ENCODE results near the gene FRRS1. TPM values are rescaled to one million over a fixed set of nuclear protein-coding genes. Genes with fewer than 3 reads are reported as not detected.
"Not testable (repeated sequence)": the region's sequence is repeated elsewhere in the genome, so short reads cannot be mapped to it uniquely, and the experiment has no call there.

FRRS1 gene
- total RNA-seq, 5 donors from 2014 or later (not counting 1 experiment from before 2014, with no cell fraction given), result 0.20 to 1.2 (median 0.45) TPM; not detected in 1

DNA sequence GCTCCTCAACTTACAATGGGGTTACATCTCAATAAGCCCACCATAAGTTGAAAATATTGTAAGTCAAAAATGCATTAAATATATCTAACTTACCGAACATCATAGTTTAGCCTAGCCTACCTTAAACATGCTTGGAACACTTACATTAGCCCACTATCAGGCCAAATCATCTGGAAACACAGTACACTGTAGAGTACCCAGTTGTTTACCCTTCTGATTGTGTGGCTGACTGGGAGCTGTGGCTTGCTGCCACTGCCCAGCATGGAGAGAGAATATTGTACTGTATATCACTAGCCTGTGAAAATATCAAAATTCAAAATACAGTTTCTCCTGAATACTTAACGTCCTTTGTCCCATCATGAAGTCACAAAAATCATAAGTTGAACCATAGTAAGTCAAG lies 40.4 kb upstream of the FRRS1 start:
- Histone ChIP-seq H3K9me3 (no peaks in the 10 kb centered on the region), H3K4me3 (ENCODE audit: control insufficient read depth in 1 of 2, extremely low read depth in 1 of 2, low read length in 1 of 2) (no peak overlapping the region), H3K36me3 (ENCODE audit: control insufficient read depth in 2 of 2, extremely low read depth in 1 of 2, insufficient read depth in 1 of 2, low read length in 1 of 2) (no peaks in the 10 kb centered on the region), H3K27me3 (replicated peaks in 1 of 2; ENCODE audit: control insufficient read depth in 2 of 2, extremely low read depth in 1 of 2, insufficient read depth in 2 of 2, low read length in 1 of 2) (no peaks in the 10 kb centered on the region), H3K27ac (ENCODE audit: low read length) (no peak overlapping the region), H3K4me1 (ENCODE audit: control insufficient read depth in 1 of 2, extremely low read depth in 1 of 2, insufficient read depth in 2 of 2, low read length in 2 of 2) (peaks cover 0 to 2% of the 10 kb centered on the region in 2 experiments)
- no peak for DNase-seq
- H3K36me3 Mint-ChIP-seq, result no peaks in the 10 kb centered on the region
- ChIA-PET CTCF (interaction anchor here (0.7 to 1.0 kb wide), 4 partner anchors 13 to 1062 kb away, joined by 3 to 9 read pairs (median 4); no protein-coding TSS in a partner anchor), POLR2A (no interaction called here)
- H3K9me3 Mint-ChIP-seq, result no peaks in the 10 kb centered on the region
- no peak overlapping the region for H3K4me3 Mint-ChIP-seq
- peaks cover 0 to 6% (median 0%) of the 10 kb centered on the region in 3 donors for H3K4me1 Mint-ChIP-seq
- H3K27me3 Mint-ChIP-seq, result peaks cover 5 to 7% of the 10 kb centered on the region in 2 donors
- WGBS (ENCODE audit: insufficient coverage), result 75% methylated on average over 1 of the region's 2 CpGs
- no peak overlapping the region for H3K27ac Mint-ChIP-seq
- no peak for ATAC-seq (replicated peaks in 1 of 4)

DNA sequence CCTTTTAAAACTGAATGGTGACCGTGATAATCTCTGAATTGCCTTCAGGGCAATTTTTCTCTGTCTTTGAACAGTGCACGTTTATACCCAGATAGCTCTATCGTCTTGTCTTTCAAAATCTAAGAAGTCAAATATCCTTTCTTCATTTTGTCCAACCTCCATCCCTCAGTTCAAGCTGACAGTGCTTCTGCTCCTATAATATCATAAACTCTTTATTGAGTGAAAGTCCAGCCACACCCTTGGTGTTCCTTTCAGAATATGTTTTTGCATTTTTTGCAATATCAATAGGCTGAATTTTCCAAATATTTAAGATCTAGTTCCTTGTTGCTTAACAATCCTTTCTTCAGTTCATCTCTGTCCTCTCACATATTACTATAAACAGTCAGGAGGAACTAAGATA lies 35.1 kb upstream of the FRRS1 start:
- Mint-ChIP-seq H3K36me3 (no peaks in the 10 kb centered on the region), H3K27ac (no peak overlapping the region), H3K4me1 (no peaks in the 10 kb centered on the region), H3K27me3 (peaks cover 5 to 7% of the 10 kb centered on the region in 2 donors), H3K9me3 (no peaks in the 10 kb centered on the region), H3K4me3 (no peak overlapping the region)
- WGBS (ENCODE audit: insufficient coverage), result 90% methylated on average over 3 of the region's 3 CpGs
- Histone ChIP-seq H3K4me3 (ENCODE audit: control insufficient read depth in 1 of 2, extremely low read depth in 1 of 2, low read length in 1 of 2) (no peak overlapping the region), H3K27me3 (replicated peaks in 1 of 2; ENCODE audit: control insufficient read depth in 2 of 2, extremely low read depth in 1 of 2, insufficient read depth in 2 of 2, low read length in 1 of 2) (peaks cover 0 to 5% of the 10 kb centered on the region in 2 experiments), H3K9me3 (no peaks in the 10 kb centered on the region), H3K36me3 (ENCODE audit: control insufficient read depth in 2 of 2, extremely low read depth in 1 of 2, insufficient read depth in 1 of 2, low read length in 1 of 2) (no peaks in the 10 kb centered on the region), H3K4me1 (ENCODE audit: control insufficient read depth in 1 of 2, extremely low read depth in 1 of 2, insufficient read depth in 2 of 2, low read length in 2 of 2) (no peaks in the 10 kb centered on the region), H3K27ac (ENCODE audit: low read length) (no peak overlapping the region)
- ATAC-seq (replicated peaks in 1 of 4) (no peak), DNase-seq (no peak)
- ChIA-PET CTCF (no interaction called here), POLR2A (no interaction called here)

DNA sequence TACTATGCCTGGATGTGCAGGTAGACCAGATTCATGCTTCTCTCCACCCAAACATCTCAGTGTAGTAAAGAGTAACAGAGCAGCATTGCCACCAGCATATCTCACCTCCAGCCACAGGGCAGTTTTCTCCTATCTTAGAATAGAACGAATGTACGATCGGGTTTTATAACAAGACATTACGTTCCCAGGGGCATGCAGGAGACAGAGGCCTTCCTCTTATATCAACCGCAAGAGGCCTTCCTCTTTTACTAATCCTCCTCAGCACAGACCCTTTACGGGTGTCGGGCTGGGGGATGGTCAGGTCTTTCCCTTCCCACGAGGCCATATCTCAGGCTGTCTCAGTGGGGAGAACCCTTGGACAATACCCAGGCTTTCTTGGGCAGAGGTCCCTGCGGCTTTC lies 27.4 kb upstream of the FRRS1 start:
- WGBS (ENCODE audit: insufficient coverage), result 27% methylated on average over 3 of the region's 9 CpGs
- H3K4me1 Mint-ChIP-seq; H3K36me3 ChIP-seq (ENCODE audit: control insufficient read depth in 2 of 2, extremely low read depth in 1 of 2, insufficient read depth in 1 of 2, low read length in 1 of 2); H3K27ac ChIP-seq (ENCODE audit: low read length); CTCF ChIA-PET; H3K27ac Mint-ChIP-seq; H3K4me3 Mint-ChIP-seq; H3K4me1 ChIP-seq (ENCODE audit: control insufficient read depth in 1 of 2, extremely low read depth in 1 of 2, insufficient read depth in 2 of 2, low read length in 2 of 2); H3K4me3 ChIP-seq (ENCODE audit: control insufficient read depth in 1 of 2, extremely low read depth in 1 of 2, low read length in 1 of 2); H3K9me3 Mint-ChIP-seq; H3K36me3 Mint-ChIP-seq; H3K27me3 ChIP-seq (replicated peaks in 1 of 2; ENCODE audit: control insufficient read depth in 2 of 2, extremely low read depth in 1 of 2, insufficient read depth in 2 of 2, low read length in 1 of 2); ATAC-seq (replicated peaks in 1 of 4); POLR2A ChIA-PET; H3K9me3 ChIP-seq; DNase-seq: not testable (repeated sequence)
- H3K27me3 Mint-ChIP-seq, result peaks cover 15 to 18% of the 10 kb centered on the region in 2 donors

DNA sequence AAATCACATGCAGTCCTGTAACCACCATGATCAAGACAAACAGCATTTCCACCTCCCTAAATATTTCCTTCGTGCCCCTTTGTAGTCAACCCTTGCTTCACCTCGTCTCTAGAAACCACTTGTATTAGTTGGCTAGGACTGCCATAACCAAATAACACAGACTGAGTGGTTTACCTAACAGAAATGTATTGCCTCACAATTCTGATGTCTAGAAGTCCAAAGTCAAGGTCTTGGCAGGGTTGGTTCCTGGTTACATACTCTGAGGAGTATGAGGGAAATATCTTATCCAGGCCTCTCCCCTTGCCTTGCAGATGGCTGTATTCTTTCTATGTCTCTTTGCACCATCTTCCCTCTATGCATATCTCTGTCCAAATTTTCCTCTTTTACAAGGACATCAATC lies 23.3 kb upstream of the FRRS1 start:
- peaks cover 0 to 4% of the 10 kb centered on the region in 2 experiments for H3K27me3 ChIP-seq (replicated peaks in 1 of 2; ENCODE audit: control insufficient read depth in 2 of 2, extremely low read depth in 1 of 2, insufficient read depth in 2 of 2, low read length in 1 of 2)
- POLR2A ChIA-PET, result no interaction called here

DNA sequence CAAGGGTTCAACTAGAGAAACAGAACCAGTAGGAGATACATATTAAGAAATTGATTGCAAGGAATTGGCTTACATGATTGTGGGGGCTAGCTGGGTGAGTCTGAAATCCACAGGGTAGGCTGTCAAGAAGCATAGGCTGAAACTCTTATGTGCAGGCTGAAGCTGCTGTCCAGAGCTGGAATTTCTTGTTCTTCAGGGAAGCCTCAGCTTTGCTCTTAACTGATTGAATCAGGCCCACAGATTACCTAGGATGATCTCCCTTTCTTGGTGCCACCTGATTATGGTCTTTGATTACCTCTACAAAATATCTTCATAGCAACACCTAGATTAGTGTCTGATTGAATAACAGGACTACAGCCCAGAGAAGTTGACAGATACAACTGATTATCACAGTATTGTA lies 22.5 kb upstream of the FRRS1 start:
- no peak for DNase-seq
- Histone ChIP-seq H3K27ac (ENCODE audit: low read length) (no peak overlapping the region), H3K9me3 (no peaks in the 10 kb centered on the region), H3K4me3 (ENCODE audit: control insufficient read depth in 1 of 2, extremely low read depth in 1 of 2, low read length in 1 of 2) (no peak overlapping the region), H3K27me3 (replicated peaks in 1 of 2; ENCODE audit: control insufficient read depth in 2 of 2, extremely low read depth in 1 of 2, insufficient read depth in 2 of 2, low read length in 1 of 2) (peaks cover 0 to 4% of the 10 kb centered on the region in 2 experiments), H3K4me1 (ENCODE audit: control insufficient read depth in 1 of 2, extremely low read depth in 1 of 2, insufficient read depth in 2 of 2, low read length in 2 of 2) (peaks cover 9 to 12% of the 10 kb centered on the region in 2 experiments), H3K36me3 (ENCODE audit: control insufficient read depth in 2 of 2, extremely low read depth in 1 of 2, insufficient read depth in 1 of 2, low read length in 1 of 2) (no peaks in the 10 kb centered on the region)
- ChIA-PET POLR2A (no interaction called here), CTCF (interaction anchor here in 1 of 2 donors (0.6 to 0.8 kb wide), 2 partner anchors 17 to 84 kb away, joined by 4 to 10 read pairs; no protein-coding TSS in a partner anchor)
- no peaks in the 10 kb centered on the region for H3K9me3 Mint-ChIP-seq
- H3K4me1 Mint-ChIP-seq, result peaks cover 12 to 24% (median 19%) of the 10 kb centered on the region in 3 donors
- no peak overlapping the region for H3K27ac Mint-ChIP-seq
- peaks cover 9 to 14% of the 10 kb centered on the region in 2 donors for H3K27me3 Mint-ChIP-seq
- no peak for ATAC-seq (replicated peaks in 1 of 4)
- H3K36me3 Mint-ChIP-seq, result no peaks in the 10 kb centered on the region
- no peak overlapping the region for H3K4me3 Mint-ChIP-seq

More for the DNA sequence above, 23.3 kb upstream of the FRRS1 start:
- CTCF ChIA-PET, result no interaction called here
- Mint-ChIP-seq H3K4me3 (no peak overlapping the region), H3K36me3 (no peaks in the 10 kb centered on the region), H3K27ac (no peak overlapping the region), H3K27me3 (peaks cover 9 to 14% of the 10 kb centered on the region in 2 donors), H3K9me3 (no peaks in the 10 kb centered on the region), H3K4me1 (peaks cover 5 to 17% (median 13%) of the 10 kb centered on the region in 3 donors)
- Histone ChIP-seq H3K27ac (ENCODE audit: low read length) (no peak overlapping the region), H3K9me3 (no peaks in the 10 kb centered on the region), H3K4me1 (ENCODE audit: control insufficient read depth in 1 of 2, extremely low read depth in 1 of 2, insufficient read depth in 2 of 2, low read length in 2 of 2) (peaks cover 4 to 9% of the 10 kb centered on the region in 2 experiments), H3K36me3 (ENCODE audit: control insufficient read depth in 2 of 2, extremely low read depth in 1 of 2, insufficient read depth in 1 of 2, low read length in 1 of 2) (no peaks in the 10 kb centered on the region), H3K4me3 (ENCODE audit: control insufficient read depth in 1 of 2, extremely low read depth in 1 of 2, low read length in 1 of 2) (no peak overlapping the region)
- no peak for ATAC-seq (replicated peaks in 1 of 4)
- no peak for DNase-seq
- WGBS (ENCODE audit: insufficient coverage), result no CpG with 5 or more reads among the region's 2 CpGs

DNA sequence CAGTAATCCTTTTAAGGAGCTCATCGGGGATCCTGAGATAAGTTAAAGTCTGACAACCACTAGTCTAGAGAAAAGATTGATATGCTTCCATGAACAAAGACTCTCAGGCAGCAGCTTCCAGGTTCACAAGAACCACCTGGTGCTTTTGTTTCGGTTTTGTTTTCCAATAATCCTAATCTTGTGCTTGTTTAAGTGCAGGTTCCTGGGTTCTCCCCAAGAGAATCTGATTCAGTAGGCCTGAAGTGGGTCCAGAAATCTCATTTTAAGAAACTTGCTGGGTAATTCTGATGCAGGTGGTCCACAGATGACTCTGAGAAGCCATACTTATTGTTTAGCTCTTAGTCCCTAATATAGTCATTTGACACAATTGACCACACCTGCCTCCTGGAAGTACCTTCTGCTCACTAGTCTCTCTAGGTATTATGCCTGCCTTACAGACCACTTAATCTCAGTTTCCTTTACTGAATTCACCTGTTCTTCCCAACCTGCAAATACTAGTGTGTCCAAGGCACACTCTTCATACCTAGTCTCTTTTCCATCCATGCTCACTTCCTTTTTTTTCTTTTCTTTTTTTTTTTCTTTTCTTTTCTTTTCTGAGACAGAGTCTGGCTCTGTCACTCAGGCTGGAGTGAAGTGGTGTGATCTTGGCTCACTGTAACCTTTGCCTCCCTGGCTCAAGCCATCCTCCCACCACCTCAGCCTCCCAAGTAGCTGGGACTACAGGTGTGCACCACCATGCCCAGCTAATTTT lies 20.5 kb upstream of the FRRS1 start:
- Histone ChIP-seq H3K27ac (ENCODE audit: low read length) (no peak overlapping the region), H3K4me1 (ENCODE audit: control insufficient read depth in 1 of 2, extremely low read depth in 1 of 2, insufficient read depth in 2 of 2, low read length in 2 of 2) (peaks cover 9 to 12% of the 10 kb centered on the region in 2 experiments), H3K27me3 (replicated peaks in 1 of 2; ENCODE audit: control insufficient read depth in 2 of 2, extremely low read depth in 1 of 2, insufficient read depth in 2 of 2, low read length in 1 of 2) (peaks cover 0 to 4% of the 10 kb centered on the region in 2 experiments), H3K36me3 (ENCODE audit: control insufficient read depth in 2 of 2, extremely low read depth in 1 of 2, insufficient read depth in 1 of 2, low read length in 1 of 2) (no peaks in the 10 kb centered on the region), H3K4me3 (ENCODE audit: control insufficient read depth in 1 of 2, extremely low read depth in 1 of 2, low read length in 1 of 2) (no peak overlapping the region), H3K9me3 (no peaks in the 10 kb centered on the region)
- WGBS (ENCODE audit: insufficient coverage), result 100% methylated on average over 1 of the region's 2 CpGs
- Mint-ChIP-seq H3K4me1 (peaks cover 12 to 24% (median 19%) of the 10 kb centered on the region in 3 donors), H3K4me3 (no peak overlapping the region), H3K36me3 (no peaks in the 10 kb centered on the region), H3K27me3 (peaks cover 6 to 14% of the 10 kb centered on the region in 2 donors), H3K9me3 (no peaks in the 10 kb centered on the region), H3K27ac (no peak overlapping the region)
- ATAC-seq (replicated peaks in 1 of 4), result no peak
- ChIA-PET CTCF (no interaction called here), POLR2A (no interaction called here)
- DNase-seq, result no peak
